HepG2 (cell line): Measurements from ENCODE around the gene NCOA7. TPM values are rescaled to one million over a fixed set of nuclear protein-coding genes. Genes with fewer than 3 reads are reported as not detected.

Experiments used
- ATAC-seq: fragments of 200-7000 bp; cut with Tn5 transposase; 3 replicates; pipeline ENCODE4 v1.9.1; 2020; ENCODE audit warnings: mild to moderate bottlenecking, moderate library complexity
- BruUV-seq: library from RNA; stranded (reverse); fragments of 400-500 nt; replicated peaks from 2 replicates; lab custom pipeline; 2021; lab: Mats Ljungman, UMichigan
- CTCF ChIA-PET: fragments of 300-600 bp; formaldehyde crosslinking; extraction: SDS; loops from one replicate; lab custom pipeline; 2021; ENCODE audit warnings: low total read pairs, inconsistent platforms, low intra/inter-chr PET ratio; lab: Yijun Ruan, JAX
- POLR2A ChIA-PET: fragments of 350-600 bp; sonication (Branson Sonifier 250); formaldehyde crosslinking; loops from one replicate; lab custom pipeline; 2020; ENCODE audit warnings: antibody characterized with exemption, inconsistent platforms; lab: Yijun Ruan, JAX
- DNase-seq: peaks from one replicate; pipeline ENCODE4 v3.0.0-alpha.2; 2015; ENCODE audit warnings: low spot score
- FAIRE-seq: peaks from 3 replicates; lab custom pipeline; 2011; peaks lifted over from hg19 to GRCh38; lab: Jason Lieb, UNC
- H2AFZ ChIP-seq: one replicate; pipeline ENCODE4 v1.6.1; 2011; ENCODE audit warnings: low read length, inconsistent platforms
- H3K27ac ChIP-seq: fragments of 300-600 bp; 3 replicates; pipeline ENCODE4 v1.8.0; 2011; ENCODE audit warnings: mixed run types, mild to moderate bottlenecking, mixed read lengths, low read length, inconsistent platforms; ENCODE audit not compliant: insufficient read depth; ENCODE audit errors: extremely low read length
- H3K27me3 ChIP-seq, 2 experiments: fragments of 200-600 bp in 1 of 2; 2 replicates in 1 of 2; 3 replicates in 1 of 2; pipeline versions ENCODE4 v1.6.0 to v1.8.0; 2011; ENCODE audit warnings: low read length in 2 of 2, mild to moderate bottlenecking in 2 of 2, moderate library complexity in 2 of 2, inconsistent platforms in 1 of 2; ENCODE audit not compliant: insufficient read depth in 2 of 2, control insufficient read depth in 1 of 2
- H3K36me3 ChIP-seq, 2 experiments: fragments of 200-600 bp in 1 of 2; replicated peaks in 1 of 2; 2 replicates in 1 of 2; 3 replicates in 1 of 2; pipeline versions ENCODE4 v1.5.1 to v1.8.0; 2011; ENCODE audit warnings: low read length in 2 of 2, inconsistent platforms in 1 of 2; ENCODE audit not compliant: insufficient read depth in 2 of 2, control insufficient read depth in 1 of 2
- H3K4me1 ChIP-seq: 2 replicates; pipeline ENCODE4 v1.5.1; 2012; ENCODE audit warnings: low read length, inconsistent platforms; ENCODE audit not compliant: insufficient read depth
- H3K4me2 ChIP-seq: 2 replicates; pipeline ENCODE4 v1.6.0; 2011; ENCODE audit warnings: low read depth, low read length, inconsistent platforms
- H3K4me3 ChIP-seq, 3 experiments: fragments of 200-600 bp in 1 of 3; sonication (generic), shearing (Covaris generic) in 1 of 3; replicated peaks in 1 of 3; 2 replicates each; pipeline ENCODE4 v1.5.1; 2011 to 2016; ENCODE audit warnings: low read length in 3 of 3, inconsistent platforms in 2 of 3, low read depth in 2 of 3, mild to moderate bottlenecking in 2 of 3, control low read depth in 1 of 3, mixed read lengths in 1 of 3; ENCODE audit not compliant: insufficient read depth in 1 of 3
- H3K79me2 ChIP-seq: one replicate; pipeline ENCODE4 v1.6.1; 2011; ENCODE audit warnings: low read length, inconsistent platforms; ENCODE audit not compliant: insufficient read depth
- H3K9ac ChIP-seq: 2 replicates; pipeline ENCODE4 v1.6.0; 2011; ENCODE audit warnings: mild to moderate bottlenecking, low read depth, low read length, inconsistent platforms; ENCODE audit not compliant: insufficient read depth
- H3K9me3 ChIP-seq: 2 replicates; pipeline ENCODE4 v1.5.1; 2012; ENCODE audit warnings: mild to moderate bottlenecking, low read length
- H4K20me1 ChIP-seq: 2 replicates; pipeline ENCODE4 v1.6.0; 2011; ENCODE audit warnings: inconsistent platforms, mild to moderate bottlenecking, low read length, moderate library complexity; ENCODE audit not compliant: insufficient read depth
- MYNN ChIP-seq: sonication (generic); formaldehyde crosslinking; IDR thresholded peaks from 2 replicates; pipeline ENCODE4 v1.4.0; 2020; ENCODE audit warnings: mild to moderate bottlenecking, low read depth, missing genetic modification reagents
- PAF1 ChIP-seq: IDR thresholded peaks from 2 replicates; pipeline ENCODE4 v1.6.1; 2016; ENCODE audit warnings: missing genetic modification reagents, missing compliant biosample characterization
- SETDB1 ChIP-seq: sonication (generic); formaldehyde crosslinking; IDR thresholded peaks from 2 replicates; pipeline ENCODE4 v1.5.1; 2020; ENCODE audit warnings: missing genetic modification reagents, mild to moderate bottlenecking, borderline replicate concordance
- ZNF383 ChIP-seq: sonication (generic); formaldehyde crosslinking; IDR thresholded peaks from 2 replicates; pipeline ENCODE4 v1.4.0; 2020; ENCODE audit warnings: missing genetic modification reagents, mild to moderate bottlenecking, borderline replicate concordance
- ZNF510 ChIP-seq: sonication (generic); formaldehyde crosslinking; IDR thresholded peaks from 2 replicates; pipeline ENCODE4 v1.4.0; 2020; ENCODE audit warnings: low read depth, mild to moderate bottlenecking, missing genetic modification reagents
- WGBS: methylation state at CpG from one replicate; pipeline ENCODE4 v1.1.6; 2017; ENCODE audit warnings: low lambda C conversion rate; 5-methylcytosine and 5-hydroxymethylcytosine counted together
- in situ Hi-C: cut with HindIII; loops from 2 replicates; pipeline ENCODE4 v1.10.0; 2017; ENCODE audit warnings: low pct_unique_long_range_greater_than_20kb; ENCODE audit not compliant: extremely low pct_ligation_motif_present
- intact Hi-C: fragments of 100-400 bp; cut with micrococcal nuclease; formaldehyde crosslinking; loops from one replicate; pipeline ENCODE4 v1.10.0; 2022; ENCODE audit not compliant: unreplicated experiment
- polyA plus RNA-seq, 8 experiments: library from polyadenylated mRNA; depleted of rRNA in 3 of 8; stranded (reverse) in 7 of 8; unstranded in 1 of 8; fragments of >200 nt; fragmentation: Illumina TruSeq in 4 of 8; extraction: Trizol in 4 of 8; gene quantifications; 2 replicates each; pipeline versions ENCODE4 v1.2.1 to v1.2.3, GENCODE V29; 2011 to 2016; ENCODE audit warnings: low read depth in 4 of 8, missing spikeins in 1 of 8, mixed read lengths in 1 of 8; ENCODE audit not compliant: insufficient read depth in 1 of 8
- total RNA-seq, 5 experiments: library from RNA; depleted of rRNA; stranded (reverse); fragments of >200 nt; fragmentation: Illumina TruSeq; extraction: Trizol; gene quantifications; 2 replicates each; pipeline ENCODE4 v1.2.3, GENCODE V29; 2016; ENCODE audit warnings: low read depth in 1 of 5
- TF ChIP-seq, protein P1 (sequence below): sonication (generic); formaldehyde crosslinking; IDR thresholded peaks from 2 replicates; pipeline ENCODE4 v1.4.0; 2020; ENCODE audit warnings: missing genetic modification reagents
- TF ChIP-seq, protein P2 (sequence below): sonication (generic); formaldehyde crosslinking; IDR thresholded peaks from 2 replicates; pipeline ENCODE4 v1.8.0; 2022; ENCODE audit warnings: missing genetic modification reagents, mild to moderate bottlenecking, moderate library complexity, borderline replicate concordance

NCOA7 gene
- total and polyA plus RNA-seq, 2 of the 13 experiments (the other 11 are each of a cell fraction or from before 2014, with no cell fraction given): 13.6 to 20.8 TPM

GRCh38 chr6:125913864-125914351, 123.1 kb downstream of the NCOA7 start (continued):
- TF ChIP-seq, protein P1, sequence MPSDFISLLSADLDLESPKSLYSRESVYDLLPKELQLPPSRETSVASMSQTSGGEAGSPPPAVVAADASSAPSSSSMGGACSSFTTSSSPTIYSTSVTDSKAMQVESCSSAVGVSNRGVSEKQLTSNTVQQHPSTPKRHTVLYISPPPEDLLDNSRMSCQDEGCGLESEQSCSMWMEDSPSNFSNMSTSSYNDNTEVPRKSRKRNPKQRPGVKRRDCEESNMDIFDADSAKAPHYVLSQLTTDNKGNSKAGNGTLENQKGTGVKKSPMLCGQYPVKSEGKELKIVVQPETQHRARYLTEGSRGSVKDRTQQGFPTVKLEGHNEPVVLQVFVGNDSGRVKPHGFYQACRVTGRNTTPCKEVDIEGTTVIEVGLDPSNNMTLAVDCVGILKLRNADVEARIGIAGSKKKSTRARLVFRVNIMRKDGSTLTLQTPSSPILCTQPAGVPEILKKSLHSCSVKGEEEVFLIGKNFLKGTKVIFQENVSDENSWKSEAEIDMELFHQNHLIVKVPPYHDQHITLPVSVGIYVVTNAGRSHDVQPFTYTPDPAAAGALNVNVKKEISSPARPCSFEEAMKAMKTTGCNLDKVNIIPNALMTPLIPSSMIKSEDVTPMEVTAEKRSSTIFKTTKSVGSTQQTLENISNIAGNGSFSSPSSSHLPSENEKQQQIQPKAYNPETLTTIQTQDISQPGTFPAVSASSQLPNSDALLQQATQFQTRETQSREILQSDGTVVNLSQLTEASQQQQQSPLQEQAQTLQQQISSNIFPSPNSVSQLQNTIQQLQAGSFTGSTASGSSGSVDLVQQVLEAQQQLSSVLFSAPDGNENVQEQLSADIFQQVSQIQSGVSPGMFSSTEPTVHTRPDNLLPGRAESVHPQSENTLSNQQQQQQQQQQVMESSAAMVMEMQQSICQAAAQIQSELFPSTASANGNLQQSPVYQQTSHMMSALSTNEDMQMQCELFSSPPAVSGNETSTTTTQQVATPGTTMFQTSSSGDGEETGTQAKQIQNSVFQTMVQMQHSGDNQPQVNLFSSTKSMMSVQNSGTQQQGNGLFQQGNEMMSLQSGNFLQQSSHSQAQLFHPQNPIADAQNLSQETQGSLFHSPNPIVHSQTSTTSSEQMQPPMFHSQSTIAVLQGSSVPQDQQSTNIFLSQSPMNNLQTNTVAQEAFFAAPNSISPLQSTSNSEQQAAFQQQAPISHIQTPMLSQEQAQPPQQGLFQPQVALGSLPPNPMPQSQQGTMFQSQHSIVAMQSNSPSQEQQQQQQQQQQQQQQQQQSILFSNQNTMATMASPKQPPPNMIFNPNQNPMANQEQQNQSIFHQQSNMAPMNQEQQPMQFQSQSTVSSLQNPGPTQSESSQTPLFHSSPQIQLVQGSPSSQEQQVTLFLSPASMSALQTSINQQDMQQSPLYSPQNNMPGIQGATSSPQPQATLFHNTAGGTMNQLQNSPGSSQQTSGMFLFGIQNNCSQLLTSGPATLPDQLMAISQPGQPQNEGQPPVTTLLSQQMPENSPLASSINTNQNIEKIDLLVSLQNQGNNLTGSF (CRISPR knock-in tag): no peak
- no peak for TF ChIP-seq SETDB1 (CRISPR knock-in tag)
- TF ChIP-seq, protein P2, sequence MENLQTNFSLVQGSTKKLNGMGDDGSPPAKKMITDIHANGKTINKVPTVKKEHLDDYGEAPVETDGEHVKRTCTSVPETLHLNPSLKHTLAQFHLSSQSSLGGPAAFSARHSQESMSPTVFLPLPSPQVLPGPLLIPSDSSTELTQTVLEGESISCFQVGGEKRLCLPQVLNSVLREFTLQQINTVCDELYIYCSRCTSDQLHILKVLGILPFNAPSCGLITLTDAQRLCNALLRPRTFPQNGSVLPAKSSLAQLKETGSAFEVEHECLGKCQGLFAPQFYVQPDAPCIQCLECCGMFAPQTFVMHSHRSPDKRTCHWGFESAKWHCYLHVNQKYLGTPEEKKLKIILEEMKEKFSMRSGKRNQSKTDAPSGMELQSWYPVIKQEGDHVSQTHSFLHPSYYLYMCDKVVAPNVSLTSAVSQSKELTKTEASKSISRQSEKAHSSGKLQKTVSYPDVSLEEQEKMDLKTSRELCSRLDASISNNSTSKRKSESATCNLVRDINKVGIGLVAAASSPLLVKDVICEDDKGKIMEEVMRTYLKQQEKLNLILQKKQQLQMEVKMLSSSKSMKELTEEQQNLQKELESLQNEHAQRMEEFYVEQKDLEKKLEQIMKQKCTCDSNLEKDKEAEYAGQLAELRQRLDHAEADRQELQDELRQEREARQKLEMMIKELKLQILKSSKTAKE (CRISPR knock-in tag): no peak

DNA sequence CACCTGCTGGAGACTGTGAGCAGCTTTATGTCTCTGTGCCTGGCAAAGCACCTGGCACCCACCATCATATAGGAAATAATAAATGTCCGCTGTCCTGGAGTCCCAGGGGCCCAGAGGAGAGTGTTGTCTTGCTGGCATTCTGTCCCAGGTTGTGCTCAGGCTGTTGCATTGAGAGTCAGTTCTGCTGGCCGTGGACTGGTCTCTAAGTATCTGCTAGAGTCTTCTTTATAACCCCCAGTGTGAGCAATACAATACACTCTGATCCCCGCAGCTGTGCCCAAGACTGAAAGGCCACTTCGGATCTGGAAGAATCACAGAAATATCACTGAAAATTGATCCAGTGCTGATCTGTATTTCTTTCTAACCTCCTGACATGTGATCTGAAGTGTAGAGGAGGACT, 127.5 kb downstream of the NCOA7 start:
- BruUV-seq: TSS peak; percentile 99
- TF ChIP-seq MYNN (CRISPR knock-in tag) (no peak), ZNF383 (CRISPR knock-in tag) (0 out of 2 replicates have a peak, but pooled peaks have one; percentile 16), PAF1 (CRISPR knock-in tag) (no peak), ZNF510 (CRISPR knock-in tag) (0 out of 2 replicates have a peak, but pooled peaks have one; percentile 35)

More for the DNA sequence above, 127.5 kb downstream of the NCOA7 start:
- CTCF ChIA-PET: no interaction called here
- in situ Hi-C loops: no loop called here
- Histone ChIP-seq H3K9me3 (no peaks in the 10 kb centered on the region), H3K9ac (peak overlapping the region; percentile 82), H4K20me1 (no peaks in the 10 kb centered on the region), H3K4me1 (peaks cover 56% of the 10 kb centered on the region), H2AFZ (no peak overlapping the region), H3K36me3 (peaks cover 18 to 39% of the 10 kb centered on the region in 2 experiments), H3K27ac (peak overlapping the region; percentile 84), H3K4me2 (peak overlapping the region; percentile 76), H3K4me3 (peak overlapping the region in 1 of 3 experiments; percentile 65; a peak in 1 of 6 replicates), H3K79me2 (peaks cover 18% of the 10 kb centered on the region), H3K27me3 (no peaks in the 10 kb centered on the region)
- intact Hi-C loops: no loop called here
- ATAC-seq (peak; percentile 12), DNase-seq (no peak), FAIRE-seq (no peak)
- POLR2A ChIA-PET: interaction anchor here (0.7 to 3.8 kb wide), 10 partner anchors 12 to 128 kb away, joined by 3 to 30 read pairs (median 6); partner anchors contain the start of genes HINT3, NCOA7 and TRMT11
- 98% methylated on average over 4 of the region's 4 CpGs for WGBS
